Lung (tissue), 12 donors: ENCODE data around the gene CYBA. TPM values are rescaled to one million over a fixed set of nuclear protein-coding genes. Genes with fewer than 3 reads are reported as not detected.
A peak's percentile ranks its signal among the peaks of the same experiment; 100 is the strongest.

ENCODE experiments used
- ATAC-seq: fragments of 200-7000 bp; cut with Tn5 transposase; one replicate; pipeline ENCODE4 v1.9.1; 2020; ENCODE audit warnings: moderate number of reproducible peaks; ENCODE audit not compliant: insufficient read depth, low FRiP score
- DNase-seq, 3 donors: peaks; one replicate each; pipeline ENCODE4 v3.0.0-alpha.2; 2013 to 2017
- H3K27ac ChIP-seq, 2 donors: one replicate each; pipeline ENCODE4 v1.5.1; 2013; ENCODE audit warnings: mild to moderate bottlenecking in 2 of 2, moderate library complexity in 2 of 2, control low read depth in 1 of 2, inconsistent platforms in 1 of 2, low read depth in 1 of 2, low read length in 1 of 2
- H3K27me3 ChIP-seq, 3 donors: one replicate each; pipeline ENCODE4 v1.5.1; 2013; ENCODE audit warnings: low read length in 2 of 3; ENCODE audit not compliant: control insufficient read depth in 3 of 3, insufficient read depth in 3 of 3
- H3K36me3 ChIP-seq, 4 donors: one replicate each; pipeline ENCODE4 v1.5.1; 2013; ENCODE audit warnings: low read length in 4 of 4, mild to moderate bottlenecking in 1 of 4, moderate library complexity in 1 of 4; ENCODE audit not compliant: control insufficient read depth in 4 of 4, insufficient read depth in 4 of 4
- H3K4me1 ChIP-seq, 5 donors: one replicate each; pipeline ENCODE4 v1.5.1; 2013; ENCODE audit warnings: low read length in 5 of 5, mild to moderate bottlenecking in 2 of 5, moderate library complexity in 1 of 5; ENCODE audit not compliant: control insufficient read depth in 5 of 5, insufficient read depth in 5 of 5
- H3K4me3 ChIP-seq: one replicate; pipeline ENCODE4 v1.5.1; 2013; ENCODE audit warnings: mild to moderate bottlenecking, control low read depth, moderate library complexity
- H3K9ac ChIP-seq, 2 donors: one replicate each; pipeline ENCODE4 v1.5.1; 2013; ENCODE audit warnings: low read length in 2 of 2, control low read depth in 1 of 2; ENCODE audit not compliant: insufficient read depth in 1 of 2
- H3K9me3 ChIP-seq, 4 donors: one replicate each; pipeline ENCODE4 v1.5.1; 2013; ENCODE audit warnings: low read length in 3 of 4, mild to moderate bottlenecking in 1 of 4, moderate library complexity in 1 of 4; ENCODE audit not compliant: control insufficient read depth in 4 of 4, insufficient read depth in 3 of 4
- WGBS, 2 donors: extraction: QIAGEN DNeasy Blood & Tissue Kit; methylation state at CpG; one replicate each; pipeline ENCODE4 v1.1.7; 2013; 5-methylcytosine and 5-hydroxymethylcytosine counted together
- polyA plus RNA-seq, 2 donors: library from polyadenylated mRNA; stranded (reverse); fragments of 200-250 nt; gene quantifications; one replicate each; pipeline ENCODE4 v1.2.1, GENCODE V29; 2013
- total RNA-seq, 2 donors: library from RNA; depleted of rRNA in 1 of 2; stranded (reverse); fragments of >200 nt in 1 of 2; gene quantifications; one replicate each; pipeline ENCODE4 v1.2.1, GENCODE V29; 2014 to 2021
- TF ChIP-seq, protein P1 (sequence below): IDR thresholded peaks from 2 replicates; pipeline ENCODE4 v1.5.1; 2012; ENCODE audit warnings: mild to moderate bottlenecking; ENCODE audit errors: control extremely low read depth, extremely low read depth
- donor health status: control.
- donor health status: control.
- donor health status: Bipolar disorder and iron deficiency.
- donor health status: healthy.
- donor health status: DM: yes; HTN: yes; CAD: no.

Gene CYBA
- total and polyA plus RNA-seq, 4 donors = 113 to 879 (median 349) TPM

DNA sequence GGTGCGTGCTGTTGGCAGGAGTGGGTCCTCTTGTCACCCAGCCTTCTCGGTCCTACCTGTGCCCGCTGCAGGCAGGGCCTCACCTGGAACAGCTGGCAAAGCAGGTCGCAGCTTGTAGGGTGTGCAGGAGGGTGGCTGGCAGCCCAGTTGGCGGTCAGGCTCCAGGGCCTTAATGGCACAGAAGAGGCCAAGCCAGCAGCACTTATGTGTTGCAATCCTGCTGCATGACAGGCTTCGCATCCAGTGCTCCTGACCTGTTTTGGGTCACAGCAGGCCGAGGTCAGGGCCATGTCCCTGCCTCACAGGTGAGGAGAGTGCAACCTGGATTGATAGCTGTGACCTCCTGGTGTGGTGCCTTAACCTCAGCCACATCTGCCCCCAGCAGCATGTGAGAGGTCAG, 48.8 kb downstream of the CYBA start:
- no peak overlapping the region for H3K9ac ChIP-seq
- H3K36me3 ChIP-seq = peaks cover 4 to 53% (median 31%) of the 10 kb centered on the region in 4 donors
- TF ChIP-seq, protein P1, sequence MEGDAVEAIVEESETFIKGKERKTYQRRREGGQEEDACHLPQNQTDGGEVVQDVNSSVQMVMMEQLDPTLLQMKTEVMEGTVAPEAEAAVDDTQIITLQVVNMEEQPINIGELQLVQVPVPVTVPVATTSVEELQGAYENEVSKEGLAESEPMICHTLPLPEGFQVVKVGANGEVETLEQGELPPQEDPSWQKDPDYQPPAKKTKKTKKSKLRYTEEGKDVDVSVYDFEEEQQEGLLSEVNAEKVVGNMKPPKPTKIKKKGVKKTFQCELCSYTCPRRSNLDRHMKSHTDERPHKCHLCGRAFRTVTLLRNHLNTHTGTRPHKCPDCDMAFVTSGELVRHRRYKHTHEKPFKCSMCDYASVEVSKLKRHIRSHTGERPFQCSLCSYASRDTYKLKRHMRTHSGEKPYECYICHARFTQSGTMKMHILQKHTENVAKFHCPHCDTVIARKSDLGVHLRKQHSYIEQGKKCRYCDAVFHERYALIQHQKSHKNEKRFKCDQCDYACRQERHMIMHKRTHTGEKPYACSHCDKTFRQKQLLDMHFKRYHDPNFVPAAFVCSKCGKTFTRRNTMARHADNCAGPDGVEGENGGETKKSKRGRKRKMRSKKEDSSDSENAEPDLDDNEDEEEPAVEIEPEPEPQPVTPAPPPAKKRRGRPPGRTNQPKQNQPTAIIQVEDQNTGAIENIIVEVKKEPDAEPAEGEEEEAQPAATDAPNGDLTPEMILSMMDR = no peak
- peaks cover 0 to 4% (median 0%) of the 10 kb centered on the region in 5 donors for H3K4me1 ChIP-seq
- no peaks in the 10 kb centered on the region for H3K27me3 ChIP-seq
- ATAC-seq (no peak), DNase-seq (no peak)
- peak overlapping the region in 1 of 2 donors; percentile 52 for H3K27ac ChIP-seq
- H3K4me3 ChIP-seq = no peak overlapping the region
- no peaks in the 10 kb centered on the region for H3K9me3 ChIP-seq
- 71 to 85% methylated on average over 7 of the region's 7 CpGs for WGBS, 2 donors

DNA sequence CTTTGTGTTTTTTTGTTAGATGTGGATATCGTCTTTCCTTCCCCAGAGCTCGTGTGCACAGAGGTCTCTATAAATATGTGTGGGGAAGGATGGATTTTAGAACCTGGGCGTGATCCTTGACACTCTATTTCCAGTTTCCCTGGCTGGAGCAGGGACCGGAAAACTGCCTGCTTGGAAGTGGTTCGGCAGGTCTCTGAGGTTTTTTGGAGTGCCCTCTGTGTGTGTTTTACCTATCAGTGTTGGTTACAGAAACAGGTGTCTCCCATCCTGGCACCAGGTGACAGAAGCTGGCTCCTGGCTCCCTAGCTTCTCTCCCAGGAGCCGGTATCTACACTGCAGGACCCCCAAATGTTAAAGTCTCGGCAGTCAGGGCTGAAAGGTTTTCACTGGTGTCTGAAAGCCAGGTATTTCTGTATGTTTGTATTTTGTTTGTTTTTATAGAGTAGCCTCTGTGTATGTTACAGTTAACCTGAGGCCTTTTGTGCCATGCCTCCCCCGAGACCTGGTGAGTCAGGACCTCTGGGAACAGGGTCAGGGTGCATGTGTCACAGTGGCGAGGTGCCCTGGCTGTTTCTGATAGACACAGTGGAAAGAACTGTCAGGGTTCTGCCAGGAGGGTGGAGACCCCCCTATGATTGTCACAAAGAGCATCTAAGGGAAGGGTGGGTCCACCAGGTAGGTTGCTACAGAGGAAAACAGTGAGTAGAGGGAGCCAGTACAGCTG, 49.4 kb downstream of the CYBA start:
- H3K27ac ChIP-seq = peak overlapping the region in 1 of 2 donors; percentile 52
- no peak for DNase-seq

DNA sequence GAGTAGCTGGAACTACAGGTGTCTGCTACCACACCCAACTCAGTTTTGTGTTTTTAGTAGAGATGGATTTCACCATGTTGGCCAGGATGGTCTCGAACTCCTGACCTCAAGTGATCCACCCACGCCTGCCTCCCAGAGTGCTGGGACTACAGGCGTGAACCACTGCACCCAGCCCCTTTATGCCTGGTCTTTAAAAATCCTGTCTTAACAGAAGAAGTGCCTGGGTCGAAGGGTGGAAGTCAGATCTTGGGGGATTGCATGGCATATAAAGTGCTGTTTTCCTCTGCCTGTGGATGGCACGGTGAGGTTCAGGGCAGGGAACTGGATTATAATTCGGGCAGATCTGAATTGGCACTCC, 50.3 kb downstream of the CYBA start:
- TF ChIP-seq, protein P1 = no peak
- Histone ChIP-seq H3K27me3 (no peaks in the 10 kb centered on the region), H3K9ac (no peak overlapping the region), H3K4me1 (peaks cover 0 to 4% (median 0%) of the 10 kb centered on the region in 5 donors), H3K4me3 (no peak overlapping the region), H3K36me3 (peaks cover 4 to 44% (median 26%) of the 10 kb centered on the region in 4 donors), H3K9me3 (no peaks in the 10 kb centered on the region), H3K27ac (peak overlapping the region in 1 of 2 donors; percentile 61)
- ATAC-seq (no peak), DNase-seq (no peak)
- 81 to 94% methylated on average over 6 of the region's 6 CpGs for WGBS, 2 donors

More for the DNA sequence above, 49.4 kb downstream of the CYBA start:
- TF ChIP-seq, protein P1 = no peak
- WGBS, 2 donors = 69 to 91% methylated on average over 9 of the region's 9 CpGs
- no peaks in the 10 kb centered on the region for H3K9me3 ChIP-seq
- peaks cover 4 to 47% (median 30%) of the 10 kb centered on the region in 4 donors for H3K36me3 ChIP-seq
- H3K27me3 ChIP-seq = no peaks in the 10 kb centered on the region
- H3K4me3 ChIP-seq = no peak overlapping the region
- H3K9ac ChIP-seq = no peak overlapping the region
- no peak for ATAC-seq
- H3K4me1 ChIP-seq = peaks cover 0 to 4% (median 0%) of the 10 kb centered on the region in 5 donors
